Measurements from ENCODE around the gene RAB10. TPM values are rescaled to one million over a fixed set of nuclear protein-coding genes. Genes with fewer than 3 reads are reported as not detected.

Gene RAB10
- total RNA-seq, 6 donors from 2014 or later, result 81.7 to 139 (median 106) TPM

GRCh38 chr2:26070730-26071129 lies 36.8 kb downstream of the RAB10 start:
- Histone ChIP-seq H3K27ac (no peak overlapping the region), H3K4me1 (peaks cover 17 to 46% (median 24%) of the 10 kb centered on the region in 4 donors), H3K4me3 (no peak overlapping the region), H3K27me3 (no peaks in the 10 kb centered on the region), H3K9me3 (no peaks in the 10 kb centered on the region), H3K36me3 (peaks cover 0 to 6% (median 0%) of the 10 kb centered on the region in 4 donors)
- DNase-seq, result no peak
- ATAC-seq (ENCODE audit: low FRiP score in 2 of 2), result no peak
- TF ChIP-seq EP300 (IDR thresholded peaks at IDR 0.05) (no peak), POLR2A (IDR thresholded peaks at IDR 0.05) (no peak)
- TF ChIP-seq, protein P1, sequence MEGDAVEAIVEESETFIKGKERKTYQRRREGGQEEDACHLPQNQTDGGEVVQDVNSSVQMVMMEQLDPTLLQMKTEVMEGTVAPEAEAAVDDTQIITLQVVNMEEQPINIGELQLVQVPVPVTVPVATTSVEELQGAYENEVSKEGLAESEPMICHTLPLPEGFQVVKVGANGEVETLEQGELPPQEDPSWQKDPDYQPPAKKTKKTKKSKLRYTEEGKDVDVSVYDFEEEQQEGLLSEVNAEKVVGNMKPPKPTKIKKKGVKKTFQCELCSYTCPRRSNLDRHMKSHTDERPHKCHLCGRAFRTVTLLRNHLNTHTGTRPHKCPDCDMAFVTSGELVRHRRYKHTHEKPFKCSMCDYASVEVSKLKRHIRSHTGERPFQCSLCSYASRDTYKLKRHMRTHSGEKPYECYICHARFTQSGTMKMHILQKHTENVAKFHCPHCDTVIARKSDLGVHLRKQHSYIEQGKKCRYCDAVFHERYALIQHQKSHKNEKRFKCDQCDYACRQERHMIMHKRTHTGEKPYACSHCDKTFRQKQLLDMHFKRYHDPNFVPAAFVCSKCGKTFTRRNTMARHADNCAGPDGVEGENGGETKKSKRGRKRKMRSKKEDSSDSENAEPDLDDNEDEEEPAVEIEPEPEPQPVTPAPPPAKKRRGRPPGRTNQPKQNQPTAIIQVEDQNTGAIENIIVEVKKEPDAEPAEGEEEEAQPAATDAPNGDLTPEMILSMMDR (IDR thresholded peaks at IDR 0.05), result no peak

GRCh38 chr2:26072925-26073768 lies 39.3 kb downstream of the RAB10 start:
- no peaks in the 10 kb centered on the region for H3K36me3 ChIP-seq
- ATAC-seq (ENCODE audit: low FRiP score in 2 of 2), result no peak
- peaks cover 19 to 36% (median 24%) of the 10 kb centered on the region in 4 donors for H3K4me1 ChIP-seq
- TF ChIP-seq POLR2A (IDR thresholded peaks at IDR 0.05) (no peak), POLR2AphosphoS5 (IDR thresholded peaks at IDR 0.05) (no peak), EP300 (IDR thresholded peaks at IDR 0.05) (no peak)
- TF ChIP-seq, protein P1 (IDR thresholded peaks at IDR 0.05), result no peak
- H3K27me3 ChIP-seq, result no peaks in the 10 kb centered on the region
- no peak overlapping the region for H3K27ac ChIP-seq
- WGBS, 2 donors, result 42 to 44% methylated on average over 1 of the region's 1 CpG
- H3K4me3 ChIP-seq, result no peak overlapping the region
- DNase-seq, result no peak
- H3K9me3 ChIP-seq, result no peaks in the 10 kb centered on the region

DNA sequence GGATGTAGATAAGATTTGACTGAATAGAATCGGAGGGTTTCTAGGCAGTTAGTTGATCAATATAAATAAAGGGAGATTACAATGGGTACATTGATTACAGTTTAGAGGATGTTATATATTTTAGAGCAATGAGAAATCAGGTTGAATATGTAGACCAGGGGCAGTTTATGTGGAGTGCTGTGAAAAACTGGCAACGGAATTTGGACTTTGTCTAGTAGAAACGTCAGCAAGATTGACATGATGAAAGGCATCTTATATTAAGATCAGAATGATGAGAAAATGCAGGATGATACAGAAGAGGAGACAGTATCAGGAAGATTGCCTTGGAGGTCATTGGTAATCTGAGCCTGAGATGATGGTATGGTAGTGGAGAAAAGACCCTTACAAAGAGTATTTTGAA lies 39.9 kb downstream of the RAB10 start:
- DNase-seq (no peak), ATAC-seq (ENCODE audit: low FRiP score in 2 of 2) (no peak)
- Histone ChIP-seq H3K4me1 (peaks cover 12 to 29% (median 20%) of the 10 kb centered on the region in 4 donors), H3K36me3 (no peaks in the 10 kb centered on the region), H3K27me3 (no peaks in the 10 kb centered on the region), H3K27ac (no peak overlapping the region), H3K4me3 (no peak overlapping the region), H3K9me3 (no peaks in the 10 kb centered on the region)
- TF ChIP-seq EP300 (IDR thresholded peaks at IDR 0.05) (no peak), POLR2A (IDR thresholded peaks at IDR 0.05) (no peak), POLR2AphosphoS5 (IDR thresholded peaks at IDR 0.05) (no peak)
- TF ChIP-seq, protein P1 (IDR thresholded peaks at IDR 0.05), result no peak
- 84 to 90% methylated on average over 3 of the region's 3 CpGs for WGBS, 2 donors

GRCh38 chr2:26074676-26075075 lies 40.8 kb downstream of the RAB10 start:
- Histone ChIP-seq H3K4me3 (no peak overlapping the region), H3K27me3 (no peaks in the 10 kb centered on the region), H3K36me3 (no peaks in the 10 kb centered on the region), H3K4me1 (peaks cover 10 to 23% (median 15%) of the 10 kb centered on the region in 4 donors), H3K27ac (no peak overlapping the region), H3K9me3 (no peaks in the 10 kb centered on the region)
- ATAC-seq (ENCODE audit: low FRiP score in 2 of 2) (no peak), DNase-seq (no peak)
- TF ChIP-seq EP300 (IDR thresholded peaks at IDR 0.05) (no peak), POLR2A (IDR thresholded peaks at IDR 0.05) (no peak), POLR2AphosphoS5 (IDR thresholded peaks at IDR 0.05) (no peak)
- TF ChIP-seq, protein P1 (IDR thresholded peaks at IDR 0.05), result no peak
- 64 to 67% methylated on average over 8 of the region's 8 CpGs for WGBS, 2 donors

GRCh38 chr2:26075173-26075572 lies 41.3 kb downstream of the RAB10 start:
- ATAC-seq (ENCODE audit: low FRiP score in 2 of 2) (no peak), DNase-seq (no peak)
- TF ChIP-seq EP300 (IDR thresholded peaks at IDR 0.05), result no peak
- TF ChIP-seq POLR2A (IDR thresholded peaks at IDR 0.05), result no peak
- TF ChIP-seq POLR2AphosphoS5 (IDR thresholded peaks at IDR 0.05), result no peak
- TF ChIP-seq, protein P1 (IDR thresholded peaks at IDR 0.05), result no peak
- Histone ChIP-seq H3K4me1 (peaks cover 10 to 23% (median 13%) of the 10 kb centered on the region in 4 donors), H3K36me3 (no peaks in the 10 kb centered on the region), H3K27me3 (no peaks in the 10 kb centered on the region), H3K9me3 (no peaks in the 10 kb centered on the region), H3K4me3 (no peak overlapping the region), H3K27ac (no peak overlapping the region)
- 72 to 83% methylated on average over 1 of the region's 1 CpG for WGBS, 2 donors

Data from upper lobe of left lung (tissue), 6 donors.